22Rv1 (cell line): ENCODE data around the gene PEX11B.

Experiments used
- ZFX ChIP-seq: fragments of 450-650 bp; IDR thresholded peaks from 2 replicates; pipeline ENCODE4 v1.6.1; 2017; ENCODE audit warnings: antibody characterized with exemption, borderline replicate concordance
- TF ChIP-seq, protein P1 (sequence below): fragments of 450-650 bp; IDR thresholded peaks from 2 replicates; pipeline ENCODE4 v1.5.1; 2017; ENCODE audit warnings: mild to moderate bottlenecking

DNA sequence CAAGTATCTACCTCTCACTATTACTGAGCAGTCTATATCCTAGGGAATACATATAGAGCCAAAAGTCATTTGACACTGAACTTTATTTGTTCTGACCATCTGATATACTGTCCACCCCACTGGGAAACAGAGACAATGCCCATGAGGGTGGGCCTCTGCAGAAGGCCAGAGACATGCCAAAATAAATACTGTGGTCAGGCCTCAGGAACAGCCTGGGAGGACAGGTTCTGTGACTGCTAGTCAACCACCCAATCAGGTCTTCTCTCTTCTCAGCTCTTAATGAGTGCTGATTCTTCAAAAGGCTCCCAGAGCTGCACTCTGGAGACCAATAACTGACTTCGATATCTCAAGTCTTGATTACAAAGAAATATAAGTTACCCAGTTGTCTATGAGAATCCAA, 27.4 kb downstream of the PEX11B start:
- TF ChIP-seq, protein P1, sequence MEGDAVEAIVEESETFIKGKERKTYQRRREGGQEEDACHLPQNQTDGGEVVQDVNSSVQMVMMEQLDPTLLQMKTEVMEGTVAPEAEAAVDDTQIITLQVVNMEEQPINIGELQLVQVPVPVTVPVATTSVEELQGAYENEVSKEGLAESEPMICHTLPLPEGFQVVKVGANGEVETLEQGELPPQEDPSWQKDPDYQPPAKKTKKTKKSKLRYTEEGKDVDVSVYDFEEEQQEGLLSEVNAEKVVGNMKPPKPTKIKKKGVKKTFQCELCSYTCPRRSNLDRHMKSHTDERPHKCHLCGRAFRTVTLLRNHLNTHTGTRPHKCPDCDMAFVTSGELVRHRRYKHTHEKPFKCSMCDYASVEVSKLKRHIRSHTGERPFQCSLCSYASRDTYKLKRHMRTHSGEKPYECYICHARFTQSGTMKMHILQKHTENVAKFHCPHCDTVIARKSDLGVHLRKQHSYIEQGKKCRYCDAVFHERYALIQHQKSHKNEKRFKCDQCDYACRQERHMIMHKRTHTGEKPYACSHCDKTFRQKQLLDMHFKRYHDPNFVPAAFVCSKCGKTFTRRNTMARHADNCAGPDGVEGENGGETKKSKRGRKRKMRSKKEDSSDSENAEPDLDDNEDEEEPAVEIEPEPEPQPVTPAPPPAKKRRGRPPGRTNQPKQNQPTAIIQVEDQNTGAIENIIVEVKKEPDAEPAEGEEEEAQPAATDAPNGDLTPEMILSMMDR, result no peak
- no peak for TF ChIP-seq ZFX
